NB4 (cell line): ENCODE data around the gene NIPBL.

Experiments used
- CTCF ChIP-seq: IDR thresholded peaks from one replicate; pipeline ENCODE4 v1.5.1; 2012; ENCODE audit warnings: low read depth, low read length
- TF ChIP-seq, protein P1 (sequence below): IDR thresholded peaks from 2 replicates; pipeline ENCODE4 v1.6.1; 2011; ENCODE audit warnings: low read depth, low read length

DNA sequence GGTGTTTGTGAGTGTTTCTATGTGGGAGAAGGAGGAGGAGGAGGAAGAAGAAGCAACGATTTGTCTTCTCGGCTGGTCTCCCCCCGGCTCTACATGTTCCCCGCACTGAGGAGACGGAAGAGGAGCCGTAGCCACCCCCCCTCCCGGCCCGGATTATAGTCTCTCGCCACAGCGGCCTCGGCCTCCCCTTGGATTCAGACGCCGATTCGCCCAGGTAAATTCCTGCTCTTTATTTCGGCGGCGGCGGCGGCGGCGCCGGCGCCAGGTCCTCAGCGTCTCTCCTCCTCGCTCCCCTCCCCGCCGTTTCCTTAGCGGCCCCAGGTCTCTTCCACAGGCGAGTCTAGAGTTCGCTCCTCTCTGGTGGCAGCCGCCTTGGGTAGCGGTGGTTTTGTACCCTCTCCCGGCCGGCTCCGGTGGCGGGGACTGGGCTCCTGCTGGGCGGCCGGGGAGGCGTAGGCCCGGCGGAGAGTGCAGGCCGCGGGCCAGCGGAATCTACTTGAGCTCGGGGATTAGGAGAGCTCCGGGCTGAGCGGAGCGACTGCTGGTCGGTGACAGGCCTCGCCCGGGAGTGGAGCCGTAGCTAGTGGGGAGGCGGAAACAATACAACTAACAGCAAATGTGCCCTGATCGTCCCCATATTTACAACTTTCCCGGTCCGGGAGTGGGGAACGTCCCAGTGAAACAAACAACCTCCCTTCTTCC, 547 bp downstream of the NIPBL start:
- TF ChIP-seq CTCF, result no peak
- TF ChIP-seq, protein P1, sequence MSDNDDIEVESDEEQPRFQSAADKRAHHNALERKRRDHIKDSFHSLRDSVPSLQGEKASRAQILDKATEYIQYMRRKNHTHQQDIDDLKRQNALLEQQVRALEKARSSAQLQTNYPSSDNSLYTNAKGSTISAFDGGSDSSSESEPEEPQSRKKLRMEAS, result no peak
